ENCODE results near the gene MAML2.

DNA sequence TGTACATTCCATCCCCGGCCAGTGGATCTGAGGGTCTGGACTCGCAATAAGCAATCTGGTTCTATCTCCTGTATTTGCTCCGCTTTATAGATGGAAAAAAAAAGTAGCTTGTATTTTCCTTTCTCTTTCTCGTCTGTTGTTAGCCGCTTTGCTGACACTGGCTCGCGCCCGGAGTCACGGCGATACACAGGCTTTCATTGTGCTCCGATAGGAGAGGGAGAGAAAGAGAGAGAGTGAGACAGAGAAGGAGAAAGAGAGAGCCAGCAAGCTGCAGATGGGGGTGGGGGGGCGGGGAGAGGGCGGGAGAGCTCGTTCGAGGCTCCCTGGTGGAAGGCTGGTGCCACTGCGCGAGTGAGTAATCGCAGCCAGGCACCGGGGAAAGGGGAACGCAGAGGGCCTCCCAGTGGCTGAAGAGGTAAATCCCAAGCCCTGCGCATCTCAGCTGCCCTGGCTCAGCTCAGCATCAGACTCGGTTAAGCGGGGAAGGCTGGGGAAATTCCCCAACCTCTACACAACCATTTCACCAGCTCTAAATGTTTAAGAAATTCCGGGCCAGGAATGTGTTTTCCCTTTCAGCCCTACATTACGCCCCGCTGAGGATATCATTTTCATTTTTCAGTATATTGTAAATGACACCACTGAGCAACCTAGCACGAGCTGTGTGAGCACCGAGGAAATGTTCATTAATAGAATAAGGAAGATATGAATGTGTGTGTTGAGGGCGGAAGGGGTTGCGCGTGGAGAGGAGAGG lies at the start of gene MAML2:
- TF ChIP-seq, protein P1, sequence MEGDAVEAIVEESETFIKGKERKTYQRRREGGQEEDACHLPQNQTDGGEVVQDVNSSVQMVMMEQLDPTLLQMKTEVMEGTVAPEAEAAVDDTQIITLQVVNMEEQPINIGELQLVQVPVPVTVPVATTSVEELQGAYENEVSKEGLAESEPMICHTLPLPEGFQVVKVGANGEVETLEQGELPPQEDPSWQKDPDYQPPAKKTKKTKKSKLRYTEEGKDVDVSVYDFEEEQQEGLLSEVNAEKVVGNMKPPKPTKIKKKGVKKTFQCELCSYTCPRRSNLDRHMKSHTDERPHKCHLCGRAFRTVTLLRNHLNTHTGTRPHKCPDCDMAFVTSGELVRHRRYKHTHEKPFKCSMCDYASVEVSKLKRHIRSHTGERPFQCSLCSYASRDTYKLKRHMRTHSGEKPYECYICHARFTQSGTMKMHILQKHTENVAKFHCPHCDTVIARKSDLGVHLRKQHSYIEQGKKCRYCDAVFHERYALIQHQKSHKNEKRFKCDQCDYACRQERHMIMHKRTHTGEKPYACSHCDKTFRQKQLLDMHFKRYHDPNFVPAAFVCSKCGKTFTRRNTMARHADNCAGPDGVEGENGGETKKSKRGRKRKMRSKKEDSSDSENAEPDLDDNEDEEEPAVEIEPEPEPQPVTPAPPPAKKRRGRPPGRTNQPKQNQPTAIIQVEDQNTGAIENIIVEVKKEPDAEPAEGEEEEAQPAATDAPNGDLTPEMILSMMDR (IDR thresholded peaks at IDR 0.05), result peak; percentile 83 to 94 (median 92)
- no peak for TF ChIP-seq POLR2A (IDR thresholded peaks at IDR 0.05)

All from esophagus squamous epithelium (tissue), 4 donors.